Stimulated activated CD8-positive, alpha-beta memory T cell treated with anti-CD3 and anti-CD28 coated beads, Interleukin-7, amount 100 ng/mL, for 48 hours (primary cell): ENCODE data around the gene FBXO28.
A peak's percentile ranks its signal among the peaks of the same experiment; 100 is the strongest.

Experiments
- DNase-seq, 2 donors: peaks; one replicate each; pipeline ENCODE4 v3.0.0-alpha.2; 2020; ENCODE audit warnings: low read depth in 1 of 2; ENCODE audit errors: extremely low read depth in 1 of 2

FBXO28 gene

GRCh38 chr1:224095339-224095738 is 18.6 kb upstream of the FBXO28 start:
- no peak for DNase-seq

GRCh38 chr1:224095867-224096266 is 18.0 kb upstream of the FBXO28 start:
- no peak for DNase-seq

- no peak for DNase-seq
These were observed 17.1 kb upstream of the FBXO28 start for GRCh38 chr1:224096773-224097172.

GRCh38 chr1:224098007-224098406 is 15.9 kb upstream of the FBXO28 start:
- no peak for DNase-seq

GRCh38 chr1:224106568-224107281 is 7.2 kb upstream of the FBXO28 start:
- peak in 1 of 2 donors; percentile 4 for DNase-seq

GRCh38 chr1:224107282-224107625 is 6.7 kb upstream of the FBXO28 start:
- DNase-seq = no peak

- no peak for DNase-seq
These were observed 4.9 kb upstream of the FBXO28 start for GRCh38 chr1:224108991-224109390.

GRCh38 chr1:224109981-224110380 is 3.9 kb upstream of the FBXO28 start:
- no peak for DNase-seq

GRCh38 chr1:224113005-224113404 is 906 bp upstream of the FBXO28 start:
- no peak for DNase-seq

GRCh38 chr1:224113545-224113917 is 380 bp upstream of the FBXO28 start:
- DNase-seq = no peak

GRCh38 chr1:224114787-224115175 is 870 bp downstream of the FBXO28 start:
- no peak for DNase-seq

- no peak for DNase-seq
These were observed 2.2 kb downstream of the FBXO28 start for GRCh38 chr1:224116131-224116530.

GRCh38 chr1:224118688-224119087 is 4.8 kb downstream of the FBXO28 start:
- DNase-seq = no peak

GRCh38 chr1:224123136-224123535 is 9.2 kb downstream of the FBXO28 start:
- DNase-seq = no peak

- no peak for DNase-seq
These were observed 10.3 kb downstream of the FBXO28 start for GRCh38 chr1:224124220-224124619.

- DNase-seq = no peak
These were observed 14.3 kb downstream of the FBXO28 start for GRCh38 chr1:224127925-224128819.

- DNase-seq = no peak
These were observed 17.3 kb downstream of the FBXO28 start for GRCh38 chr1:224131253-224131652.

- DNase-seq = no peak
These were observed 19.0 kb downstream of the FBXO28 start for GRCh38 chr1:224132901-224133300.

- no peak for DNase-seq
These were observed 19.9 kb downstream of the FBXO28 start for GRCh38 chr1:224133741-224134299.

- DNase-seq = no peak
These were observed 23.6 kb downstream of the FBXO28 start for GRCh38 chr1:224137518-224137917.

- no peak for DNase-seq
These were observed 24.3 kb downstream of the FBXO28 start for GRCh38 chr1:224138198-224138597.

- DNase-seq = no peak
These were observed 27.8 kb downstream of the FBXO28 start for GRCh38 chr1:224141693-224142092.
